ENCODE results near the gene ZNF253. TPM values are rescaled to one million over a fixed set of nuclear protein-coding genes. Genes with fewer than 3 reads are reported as not detected.

The ZNF253 gene
- total and polyA plus RNA-seq, 2 of the 13 experiments (the other 11 are each of a cell fraction or from before 2014, with no cell fraction given), result 3.5 to 10.6 TPM

GRCh38 chr19:19911150-19911549 lies 45.5 kb downstream of the ZNF253 start (continued):
- no peak for TF ChIP-seq ZUFSP (CRISPR knock-in tag; IDR thresholded peaks at IDR 0.05; ENCODE audit: borderline replicate concordance)
- TF ChIP-seq JDP2 (CRISPR knock-in tag; IDR thresholded peaks at IDR 0.05; ENCODE audit: borderline replicate concordance), result no peak
- TF ChIP-seq CC2D1A (CRISPR knock-in tag; IDR thresholded peaks at IDR 0.05), result no peak
- no peak for TF ChIP-seq ZBTB37 (CRISPR knock-in tag; IDR thresholded peaks at IDR 0.05)
- no peak for TF ChIP-seq KLF13 (CRISPR knock-in tag; IDR thresholded peaks at IDR 0.05)

- POLR2A ChIA-PET, result no interaction called here
- CTCF ChIA-PET (ENCODE audit: low intra/inter-chr PET ratio, low total read pairs), result no interaction called here
- BruUV-seq (replicated peaks), result no TSS peak
- Histone ChIP-seq H3K9me3 (ENCODE audit: low read length) (peaks cover 6% of the 10 kb centered on the region; the same call in 1 of the 2 replicates), H4K20me1 (ENCODE audit: insufficient read depth, low read length) (no peaks in the 10 kb centered on the region), H3K4me1 (ENCODE audit: insufficient read depth, low read length) (no peaks in the 10 kb centered on the region), H3K4me2 (ENCODE audit: low read depth, low read length) (no peak overlapping the region), H3K36me3 (replicated peaks in 1 of 2; ENCODE audit: control insufficient read depth in 1 of 2, insufficient read depth in 2 of 2, low read length in 2 of 2) (no peaks in the 10 kb centered on the region), H3K27me3 (ENCODE audit: control insufficient read depth in 1 of 2, insufficient read depth in 2 of 2, low read length in 2 of 2) (no peaks in the 10 kb centered on the region), H3K27ac (ENCODE audit: extremely low read length, insufficient read depth, low read length) (no peak overlapping the region), H2AFZ (ENCODE audit: low read length) (no peak overlapping the region), H3K9ac (ENCODE audit: insufficient read depth, low read depth, low read length) (no peak overlapping the region), H3K4me3 (replicated peaks in 1 of 3; ENCODE audit: insufficient read depth in 1 of 3, low read depth in 2 of 3, low read length in 3 of 3) (no peak overlapping the region), H3K79me2 (ENCODE audit: insufficient read depth, low read length) (no peaks in the 10 kb centered on the region)
- no peak for TF ChIP-seq ZFP62 (CRISPR knock-in tag; IDR thresholded peaks at IDR 0.05)
- TF ChIP-seq MLLT10 (CRISPR knock-in tag; IDR thresholded peaks at IDR 0.05), result no peak
- no peak for TF ChIP-seq RBM22 (optimal IDR thresholded peaks at IDR 0.05; ENCODE audit: low read length)
- no peak for TF ChIP-seq REL (CRISPR knock-in tag; conservative IDR thresholded peaks at IDR 0.05)
- no peak for TF ChIP-seq CREB1 (IDR thresholded peaks at IDR 0.05)
- no peak for TF ChIP-seq CREB1 (CRISPR knock-in tag; IDR thresholded peaks at IDR 0.05)
- no peak for TF ChIP-seq KLF16 (CRISPR knock-in tag; IDR thresholded peaks at IDR 0.05)
- in situ Hi-C loops (cut with HindIII; ENCODE audit: extremely low pct_ligation_motif_present, low pct_unique_long_range_greater_than_20kb), result no loop called here
- WGBS (ENCODE audit: low lambda C conversion rate), result 18% methylated on average over 3 of the region's 3 CpGs
- ATAC-seq (no peak), DNase-seq (ENCODE audit: low spot score) (no peak), FAIRE-seq (no peak)
- intact Hi-C loops (cut with micrococcal nuclease; ENCODE audit: unreplicated experiment), result no loop called here
These were observed 48.9 kb downstream of the ZNF253 start for GRCh38 chr19:19914596-19914995.

Measured in HepG2 (cell line).